NCI-H1092 (cell line): ENCODE results near the gene PAQR5.
"Not testable (repeated sequence)": the region's sequence is repeated elsewhere in the genome, so short reads cannot be mapped to it uniquely, and the experiment has no call there.

Experiments used
- DNase-seq: peaks from one replicate; lab custom pipeline; 2025; lab: John Stamatoyannopoulos, UW

Gene PAQR5

GRCh38 chr15:69293741-69294615 lies 4.7 kb upstream of the PAQR5 start:
- DNase-seq: no peak

DNA sequence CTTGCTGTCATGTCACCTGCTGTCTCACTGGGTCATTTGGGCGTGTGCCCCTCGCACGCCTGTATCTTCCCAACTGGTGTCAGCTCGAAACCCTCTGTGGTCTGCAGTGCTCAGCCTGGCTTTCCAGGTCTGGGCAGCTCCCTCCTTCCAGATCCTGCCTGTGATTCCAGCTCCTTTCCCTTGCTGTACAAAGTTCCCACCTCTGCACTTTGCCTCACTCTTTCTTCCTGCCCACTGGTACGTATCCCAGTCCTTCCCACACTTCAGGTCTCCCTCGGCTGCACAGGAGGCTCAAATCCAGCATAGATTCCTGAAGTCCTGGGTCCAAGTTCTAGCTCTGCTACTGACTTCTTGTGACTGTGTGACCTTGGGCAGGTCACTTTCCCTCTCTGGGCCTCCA lies 2.1 kb upstream of the PAQR5 start:
- DNase-seq: no peak

- no peak for DNase-seq
Observed at GRCh38 chr15:69297642-69298353, 914 bp upstream of the PAQR5 start.

- DNase-seq: no peak
Observed at GRCh38 chr15:69298354-69298696, 387 bp upstream of the PAQR5 start.

DNA sequence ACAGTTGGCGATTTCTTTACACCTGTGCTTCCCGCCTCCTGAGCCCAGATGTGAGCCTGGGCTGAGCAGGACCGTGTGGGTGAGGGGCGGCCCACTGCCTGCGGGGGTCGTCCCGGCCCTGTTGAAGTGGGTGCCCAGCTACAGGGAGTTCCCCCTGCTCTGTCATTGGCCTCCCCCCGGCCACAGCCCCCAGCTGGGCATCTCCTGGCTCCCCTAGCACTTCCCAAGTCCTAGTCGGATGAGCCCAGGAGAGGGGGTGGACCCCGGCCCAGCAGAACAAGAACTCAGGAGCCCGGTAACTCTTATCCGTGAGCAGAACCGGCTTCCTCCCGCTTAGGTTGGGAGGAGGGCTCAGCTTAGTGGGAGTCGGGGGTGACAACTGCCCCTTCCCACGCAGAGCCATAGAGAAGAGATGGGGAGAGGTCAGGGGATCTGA lies 757 bp downstream of the PAQR5 start:
- no peak for DNase-seq

DNA sequence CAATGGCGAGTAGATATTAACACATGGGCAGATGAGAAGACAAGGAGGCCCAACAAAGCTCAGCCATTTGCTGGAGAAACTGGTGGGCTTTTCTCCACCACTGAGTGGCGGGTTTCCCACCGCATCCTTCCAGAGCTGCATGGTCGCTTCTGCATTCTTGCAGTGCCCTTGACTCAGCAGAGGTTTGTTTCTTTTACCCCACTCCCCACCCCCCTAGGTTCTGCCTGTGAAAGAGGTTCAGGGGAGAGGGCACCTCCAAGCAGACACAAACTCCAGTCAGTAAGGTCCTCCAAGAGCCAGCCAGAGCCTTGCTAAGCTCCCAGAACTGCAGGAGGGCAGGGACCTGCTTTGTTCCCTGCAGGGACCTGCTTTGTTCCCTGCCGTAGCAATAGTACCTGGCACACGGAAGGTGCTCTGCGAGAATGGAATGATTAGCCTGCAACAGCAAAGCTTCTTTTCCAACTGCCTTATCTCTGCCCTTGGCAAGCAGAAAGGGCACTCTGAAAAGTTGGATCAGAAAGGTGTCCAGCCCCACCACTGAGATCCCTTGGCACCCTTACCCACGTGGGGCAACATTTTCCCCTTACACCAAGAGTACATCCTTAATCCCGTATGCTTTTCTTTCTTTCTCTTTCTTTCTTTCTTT lies 1.4 kb downstream of the PAQR5 start:
- DNase-seq: no peak

GRCh38 chr15:69301101-69301500 lies 2.4 kb downstream of the PAQR5 start:
- DNase-seq: not testable (repeated sequence)

- DNase-seq: not testable (repeated sequence)
Observed at GRCh38 chr15:69302087-69302486, 3.4 kb downstream of the PAQR5 start.

DNA sequence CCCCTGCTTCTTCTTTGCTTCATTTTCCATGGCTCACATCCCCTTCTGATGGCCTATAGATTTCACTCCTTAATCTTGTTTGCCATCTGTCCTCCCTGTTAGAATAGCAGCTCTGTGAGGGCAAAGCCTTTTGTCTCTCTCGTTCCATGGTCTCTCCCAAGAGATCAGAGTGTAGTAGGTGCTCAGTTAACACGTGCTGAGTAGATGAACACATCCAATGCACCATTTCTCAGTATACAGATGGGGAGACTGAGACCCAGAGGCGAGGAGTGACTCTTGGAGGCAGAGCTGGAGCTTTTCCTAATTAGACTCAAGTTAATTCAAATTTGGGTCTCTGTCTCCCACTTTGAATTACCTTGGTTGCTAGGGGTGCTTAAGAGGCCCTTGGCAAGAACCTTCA lies 4.2 kb downstream of the PAQR5 start:
- DNase-seq: no peak

GRCh38 chr15:69303337-69304181 lies 4.8 kb downstream of the PAQR5 start:
- no peak for DNase-seq

DNA sequence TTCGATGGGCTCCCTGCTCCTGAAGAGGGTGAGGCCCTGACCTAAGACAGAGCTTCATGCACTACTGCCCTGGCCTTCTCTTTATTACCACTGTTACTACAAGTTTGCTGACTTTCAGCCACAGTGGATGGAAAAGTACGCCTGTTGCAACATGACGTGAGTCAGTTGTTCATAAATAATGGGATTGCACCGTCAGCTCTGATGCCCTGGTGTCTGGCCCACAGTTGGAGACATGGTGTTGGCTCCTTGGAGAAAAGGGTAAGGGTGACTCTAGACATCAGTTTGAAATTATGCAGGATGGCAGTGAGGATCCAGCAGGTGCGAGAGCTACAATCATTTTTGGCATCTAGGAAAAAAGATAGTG lies 5.5 kb downstream of the PAQR5 start:
- no peak for DNase-seq

DNA sequence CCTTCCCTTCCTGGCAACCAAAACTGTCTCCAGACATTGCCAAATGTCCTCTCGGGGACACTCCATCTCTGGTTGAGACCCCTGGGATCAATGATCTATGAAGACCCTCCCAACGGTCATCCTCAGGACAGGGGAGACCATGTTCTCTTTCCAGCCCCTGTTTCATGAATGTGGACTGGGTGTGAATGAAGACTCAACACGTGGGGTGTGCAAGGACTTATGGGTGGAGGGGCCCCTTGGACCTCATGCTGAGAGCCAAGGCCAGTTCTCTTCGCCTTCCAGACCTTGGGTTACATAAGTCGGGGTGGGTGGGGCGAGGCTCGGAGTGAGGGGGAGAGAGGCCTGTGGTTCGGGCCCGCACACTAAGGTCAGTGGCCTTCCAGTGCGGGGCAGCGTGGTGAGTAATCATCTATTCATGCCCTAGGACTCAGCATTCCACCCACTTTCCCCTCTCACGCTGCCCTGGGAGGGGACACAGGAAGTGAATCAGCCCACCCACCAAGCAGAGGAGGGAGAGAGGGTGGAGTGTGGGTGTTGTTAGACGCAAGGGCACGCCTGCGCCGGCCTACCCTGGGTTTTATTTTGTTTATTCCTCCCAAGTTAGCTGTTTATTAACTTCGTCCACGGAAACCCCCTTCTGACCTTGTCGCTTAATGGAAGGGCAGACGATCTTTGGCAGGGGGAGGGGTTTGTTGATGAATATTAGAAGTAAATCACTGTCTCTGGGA lies 6.7 kb downstream of the PAQR5 start:
- DNase-seq: no peak

DNA sequence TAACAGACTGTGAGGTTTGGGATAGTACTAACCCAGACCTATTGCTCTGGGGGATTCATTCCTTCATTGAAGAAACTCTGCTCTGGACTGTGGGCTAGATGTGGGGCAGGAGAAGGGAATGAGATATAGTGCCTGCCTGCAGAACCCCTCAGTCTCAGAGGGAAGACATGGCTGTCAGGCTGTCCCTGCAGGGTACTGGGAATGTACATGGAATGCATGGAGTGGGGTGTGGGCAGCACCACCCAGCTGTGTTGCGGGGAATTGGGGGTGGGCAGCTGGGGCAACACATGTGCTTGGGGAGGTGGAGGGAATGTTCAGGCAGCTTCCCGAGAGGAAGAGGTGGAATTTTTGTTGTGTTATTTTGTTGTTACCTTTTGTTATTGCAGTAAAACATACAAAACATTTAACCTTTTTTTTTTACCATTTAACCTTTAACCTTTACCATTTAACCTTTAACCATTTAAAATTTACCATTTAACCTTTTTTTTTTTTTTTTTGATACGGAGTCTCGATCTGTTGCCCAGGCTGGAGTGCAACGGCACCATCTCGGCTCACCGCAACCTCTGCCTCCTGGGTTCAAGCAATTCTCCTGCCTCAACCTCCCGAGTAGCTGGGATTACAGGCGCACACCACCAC lies 7.3 kb downstream of the PAQR5 start:
- DNase-seq: no peak

GRCh38 chr15:69307939-69308338 lies 9.2 kb downstream of the PAQR5 start:
- no peak for DNase-seq

DNA sequence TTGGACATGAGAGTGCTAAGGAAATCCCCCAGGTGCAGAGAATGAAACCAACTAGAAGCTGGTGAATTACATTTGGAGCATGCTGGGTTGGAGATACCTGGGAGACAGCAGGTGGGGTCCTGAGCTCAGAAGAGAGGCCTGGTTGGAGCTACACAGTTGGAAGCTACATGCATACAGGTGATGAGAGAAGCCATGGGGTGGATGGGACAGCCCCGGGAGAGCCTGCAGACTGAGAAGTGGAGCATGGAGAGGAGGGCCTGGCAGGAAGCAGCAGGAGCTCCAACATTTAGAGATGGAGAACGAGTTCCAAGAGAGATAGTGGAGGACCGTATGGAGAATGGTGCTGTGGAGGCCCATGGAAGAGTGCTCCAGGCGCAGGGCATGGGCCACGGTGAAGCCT lies 10.2 kb downstream of the PAQR5 start:
- DNase-seq: no peak

GRCh38 chr15:69311319-69311721 lies 12.6 kb downstream of the PAQR5 start:
- DNase-seq: no peak

- DNase-seq: no peak
Observed at GRCh38 chr15:69313432-69314000, 14.8 kb downstream of the PAQR5 start.

DNA sequence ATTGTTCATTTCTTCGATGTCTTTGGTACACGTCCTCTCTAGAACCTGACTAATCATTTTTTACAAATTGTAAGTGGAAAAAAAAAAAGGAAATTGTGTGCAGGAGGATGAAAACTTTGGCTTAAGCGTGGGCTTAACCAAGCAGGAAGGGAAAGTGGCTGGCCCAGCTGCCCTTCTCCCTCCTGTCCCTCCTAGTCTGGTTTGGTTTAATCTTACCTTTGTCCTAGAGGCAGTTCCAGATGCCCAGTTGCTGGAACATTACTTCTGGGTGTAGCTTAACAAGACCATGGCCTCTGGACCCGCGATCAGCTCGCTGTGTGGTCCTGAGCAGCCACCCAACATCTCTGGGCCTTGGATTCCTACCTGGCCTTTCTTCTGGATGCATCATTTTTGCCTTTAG lies 15.4 kb downstream of the PAQR5 start:
- DNase-seq: no peak

GRCh38 chr15:69314736-69315135 lies 16.0 kb downstream of the PAQR5 start:
- DNase-seq: no peak

DNA sequence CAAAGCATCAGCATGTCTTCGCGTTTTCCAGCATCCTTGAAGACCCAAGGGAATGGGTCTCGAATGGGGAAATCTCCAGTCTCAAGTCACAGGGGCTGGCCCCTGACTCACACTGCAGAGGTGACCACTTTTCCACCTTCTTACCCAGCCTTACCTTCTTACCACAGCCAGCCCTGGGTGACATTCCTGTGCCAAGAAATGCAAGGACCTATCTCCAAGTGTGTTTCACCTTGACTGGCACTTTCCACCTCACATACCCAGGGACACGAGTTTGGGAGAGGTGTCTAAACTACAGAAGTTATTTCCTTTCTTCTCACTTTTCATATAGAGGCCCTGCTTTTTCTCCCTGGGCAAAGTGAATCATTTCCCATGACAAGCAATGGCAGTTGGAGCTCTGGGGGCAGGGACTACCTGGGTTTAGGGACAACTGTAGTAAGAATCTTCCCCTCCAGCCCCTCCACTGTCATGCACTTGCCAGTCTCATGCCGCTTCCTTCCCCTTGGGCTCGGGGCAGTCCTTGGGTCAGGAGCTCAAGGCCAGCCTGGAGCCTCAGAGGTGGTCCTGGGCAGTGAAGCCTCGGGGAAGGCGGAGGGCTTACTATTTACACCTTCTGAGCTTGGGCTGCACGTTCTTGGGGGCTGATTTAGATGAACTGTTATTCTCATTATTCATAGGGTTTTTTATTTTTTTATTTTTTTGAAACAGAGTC lies 16.8 kb downstream of the PAQR5 start:
- DNase-seq: no peak
